ENCODE data around the gene KRT77.

The KRT77 gene

DNA sequence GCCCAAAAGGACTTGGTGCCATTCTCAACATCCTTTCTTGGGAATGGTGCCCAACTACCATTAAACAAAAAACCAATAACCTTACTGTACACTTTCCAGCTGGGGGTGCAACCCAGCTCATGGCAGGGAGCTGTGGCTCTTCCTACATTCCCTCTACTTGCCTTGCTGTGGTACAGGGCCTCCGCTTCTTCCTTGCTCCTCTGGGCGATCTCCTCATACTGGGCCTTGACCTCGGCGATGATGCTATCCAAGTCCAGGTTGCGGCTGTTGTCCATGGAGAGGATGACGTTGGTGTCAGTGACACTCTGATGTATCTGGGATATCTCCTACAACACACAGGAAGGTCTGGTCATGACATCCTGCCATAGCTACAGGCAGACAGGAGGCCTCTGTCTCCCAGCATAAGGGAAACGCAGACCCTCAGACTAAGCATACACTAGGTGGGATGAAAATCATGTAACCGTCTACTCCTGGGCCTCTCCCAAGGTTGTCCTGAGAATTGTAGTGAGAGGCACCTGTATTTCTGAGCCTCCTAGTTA, 55.2 kb downstream of the KRT77 start:
- Mint-ChIP-seq H3K36me3 (no peaks in the 10 kb centered on the region), H3K27me3 (peaks cover 27% of the 10 kb centered on the region), H3K9me3 (no peaks in the 10 kb centered on the region), H3K4me1 (no peaks in the 10 kb centered on the region), H3K27ac (no peak overlapping the region), H3K4me3 (no peak overlapping the region)
- no peak for ATAC-seq

DNA sequence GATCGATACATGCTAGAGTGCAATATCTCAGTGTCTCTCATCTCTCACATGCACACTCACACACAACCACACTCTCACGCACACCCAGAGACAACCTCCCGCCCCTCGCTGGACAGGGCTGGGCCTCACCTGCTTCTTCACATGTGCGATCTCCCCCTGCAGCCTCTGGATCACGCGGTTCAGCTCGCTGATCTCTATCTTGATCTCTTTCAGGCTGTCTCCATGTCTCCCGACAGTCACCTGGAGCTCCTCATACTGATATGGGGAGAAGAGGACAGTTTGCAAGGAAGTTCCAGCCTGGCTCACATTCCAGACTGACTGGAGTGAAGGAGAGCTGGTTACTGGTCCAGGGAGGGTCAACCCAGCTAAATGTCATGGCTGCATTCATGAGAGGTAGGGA, 55.7 kb downstream of the KRT77 start:
- peaks cover 29% of the 10 kb centered on the region for H3K27me3 Mint-ChIP-seq
- no peak overlapping the region for H3K4me3 Mint-ChIP-seq
- H3K4me1 Mint-ChIP-seq: no peaks in the 10 kb centered on the region
- no peaks in the 10 kb centered on the region for H3K36me3 Mint-ChIP-seq
- no peak overlapping the region for H3K27ac Mint-ChIP-seq
- no peak for ATAC-seq
- no peaks in the 10 kb centered on the region for H3K9me3 Mint-ChIP-seq

DNA sequence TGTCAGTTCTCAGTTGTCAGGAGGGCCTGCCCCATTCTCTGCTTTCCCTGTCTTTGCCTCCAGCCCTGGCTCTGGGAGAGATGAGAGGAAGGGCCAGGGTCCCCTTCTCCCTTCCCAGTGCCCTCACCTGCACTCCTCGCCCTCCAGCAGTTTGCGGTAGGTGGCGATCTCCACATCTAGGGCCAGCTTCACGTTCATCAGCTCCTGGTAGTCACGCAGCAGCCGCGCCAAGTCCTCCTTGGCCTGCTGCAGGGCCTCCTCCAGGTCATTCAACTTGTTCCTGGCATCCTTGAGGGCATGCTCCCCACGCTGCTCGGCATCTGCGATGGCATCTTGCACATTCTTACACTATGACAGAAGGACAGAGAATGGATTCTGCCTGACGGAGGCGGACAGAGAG, 56.7 kb downstream of the KRT77 start:
- Mint-ChIP-seq H3K9me3 (no peaks in the 10 kb centered on the region), H3K4me3 (no peak overlapping the region), H3K4me1 (no peaks in the 10 kb centered on the region), H3K36me3 (no peaks in the 10 kb centered on the region), H3K27ac (no peak overlapping the region), H3K27me3 (peaks cover 36% of the 10 kb centered on the region)
- no peak for ATAC-seq

DNA sequence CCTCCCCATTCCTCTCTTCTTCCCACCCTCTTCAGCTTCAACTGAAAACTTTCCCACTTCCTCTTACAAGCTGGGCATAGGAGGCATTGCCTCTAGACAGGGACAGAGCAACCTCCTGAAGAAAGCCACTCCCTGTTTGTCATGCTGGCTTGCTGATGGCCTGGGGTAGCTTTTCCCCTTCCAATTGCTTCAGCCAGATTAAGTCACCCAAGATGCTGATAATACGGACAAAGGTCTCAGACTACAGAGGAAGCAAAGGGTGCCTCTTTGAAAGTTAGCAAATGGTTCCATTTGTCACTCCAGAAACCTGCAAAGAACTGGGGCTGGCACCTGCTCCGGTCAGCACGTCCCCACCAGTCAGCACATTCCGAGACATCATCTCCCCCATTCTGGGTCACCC, 57.3 kb downstream of the KRT77 start:
- Mint-ChIP-seq H3K36me3 (no peaks in the 10 kb centered on the region), H3K9me3 (no peaks in the 10 kb centered on the region), H3K4me3 (no peak overlapping the region), H3K27me3 (peaks cover 38% of the 10 kb centered on the region), H3K4me1 (no peaks in the 10 kb centered on the region), H3K27ac (no peak overlapping the region)
- no peak for ATAC-seq

DNA sequence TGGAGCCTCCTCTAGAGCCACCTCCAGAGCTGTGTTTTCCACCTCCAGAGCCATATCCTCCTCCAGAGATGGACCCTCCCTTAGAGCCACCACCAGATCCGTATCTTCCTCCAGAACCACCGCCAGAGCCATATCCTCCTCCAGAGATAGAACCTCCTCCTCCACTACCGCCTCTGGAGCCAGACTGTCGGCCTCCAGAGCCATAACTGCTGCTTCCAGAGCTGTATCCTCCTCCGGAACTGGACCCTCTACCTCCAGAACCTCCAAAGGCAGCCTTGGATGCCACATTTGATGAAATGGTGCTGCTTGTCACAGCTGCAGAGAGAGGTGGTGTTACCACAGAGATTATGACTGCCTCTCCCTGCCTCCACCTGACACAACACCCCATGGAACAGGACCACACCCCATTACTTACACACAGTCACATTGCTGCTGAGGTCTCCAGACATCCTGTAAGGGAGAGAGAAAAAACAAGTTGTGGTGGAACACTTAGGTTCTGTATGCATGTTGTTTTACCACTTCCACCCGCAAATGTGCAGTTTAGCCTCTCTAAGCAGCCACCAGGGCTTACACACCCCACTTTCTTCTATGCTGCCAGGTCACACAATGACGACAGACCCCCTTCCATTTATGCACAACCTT, 58.1 kb downstream of the KRT77 start:
- Mint-ChIP-seq H3K36me3 (no peaks in the 10 kb centered on the region), H3K27ac (no peak overlapping the region), H3K27me3 (peaks cover 38% of the 10 kb centered on the region), H3K4me1 (no peaks in the 10 kb centered on the region), H3K9me3 (no peaks in the 10 kb centered on the region), H3K4me3 (no peak overlapping the region)
- ATAC-seq: no peak

DNA sequence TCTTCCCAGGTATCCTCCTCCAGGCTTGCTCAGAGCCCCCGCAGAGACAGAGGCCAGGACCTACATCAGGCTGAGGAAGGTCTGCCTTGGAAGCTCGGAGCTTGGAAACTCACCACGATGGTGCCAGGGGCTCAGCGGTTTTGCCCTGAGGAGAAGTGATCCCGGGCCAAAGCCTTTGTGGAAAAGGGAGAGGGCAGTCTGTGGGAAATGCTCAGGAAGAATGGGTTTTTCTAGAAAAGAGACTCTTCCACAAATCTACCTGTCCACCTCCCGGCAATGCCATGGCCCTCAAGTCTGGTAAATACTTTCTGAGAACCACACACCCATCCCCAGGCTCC, 59.3 kb downstream of the KRT77 start:
- no peak for ATAC-seq
- Mint-ChIP-seq H3K9me3 (no peaks in the 10 kb centered on the region), H3K27ac (no peak overlapping the region), H3K4me3 (no peak overlapping the region), H3K4me1 (no peaks in the 10 kb centered on the region), H3K27me3 (peaks cover 38% of the 10 kb centered on the region), H3K36me3 (no peaks in the 10 kb centered on the region)

DNA sequence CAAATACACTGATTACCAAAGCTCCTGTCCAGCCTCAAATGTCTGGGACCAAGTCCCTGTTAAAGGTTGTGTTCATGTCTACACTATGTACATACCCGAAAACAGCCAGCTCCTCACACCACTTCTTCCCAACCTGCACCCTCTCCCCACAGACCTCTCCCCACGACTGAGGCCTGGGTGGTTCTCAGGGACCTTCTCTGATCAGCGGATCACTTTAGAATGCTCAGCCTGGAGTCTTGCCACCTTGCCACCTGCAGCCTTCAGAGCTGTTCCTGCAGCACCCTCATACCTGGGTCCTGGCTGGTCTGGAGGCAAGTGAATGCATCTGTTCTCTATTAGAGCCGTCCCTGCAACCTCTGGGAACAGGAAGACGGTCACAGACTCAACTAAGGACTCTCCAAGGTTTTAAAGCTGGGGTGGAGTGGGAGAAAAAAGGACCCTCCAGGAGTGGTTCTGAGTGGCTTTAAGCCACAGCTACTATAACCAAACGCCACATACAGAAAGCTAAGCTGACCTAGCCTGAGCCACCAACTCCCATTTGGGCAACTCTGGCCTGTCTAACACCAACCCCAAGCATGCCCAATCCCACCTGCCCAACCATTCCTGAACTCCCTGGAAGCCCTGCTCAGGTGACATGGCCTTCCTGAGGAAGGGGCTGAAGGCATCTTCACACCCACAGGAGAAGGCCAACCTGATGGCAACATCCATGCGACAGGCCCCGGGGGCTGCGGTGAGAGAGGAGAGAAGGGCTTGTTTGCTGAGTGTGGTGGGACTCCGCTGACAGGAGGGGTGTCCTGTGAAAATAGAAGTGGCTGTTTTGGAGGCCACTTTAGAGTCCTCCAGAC, 59.9 kb downstream of the KRT77 start:
- H3K27ac Mint-ChIP-seq: no peak overlapping the region
- no peak overlapping the region for H3K4me3 Mint-ChIP-seq
- ATAC-seq: no peak

DNA sequence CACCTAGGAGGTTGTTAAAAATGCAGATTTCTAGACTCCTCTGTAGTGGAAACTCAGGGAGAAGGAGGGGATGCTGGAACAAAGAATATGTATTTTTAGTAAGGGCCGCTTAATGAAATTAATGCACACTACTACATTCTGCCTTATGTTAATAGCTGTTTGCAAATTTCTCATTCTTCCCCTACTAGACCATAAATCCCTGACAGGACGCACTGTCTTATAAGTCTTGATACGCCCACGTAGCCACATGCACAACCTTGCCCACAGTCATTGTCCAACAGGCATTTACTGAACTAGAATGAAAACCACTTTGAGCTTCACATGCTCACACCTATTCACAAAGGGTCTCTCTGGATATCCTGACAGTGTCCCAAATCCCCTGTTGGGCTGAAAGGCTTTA, 61.9 kb downstream of the KRT77 start:
- no peak for ATAC-seq
- Mint-ChIP-seq H3K36me3 (no peaks in the 10 kb centered on the region), H3K27ac (no peak overlapping the region), H3K4me1 (no peaks in the 10 kb centered on the region), H3K9me3 (no peaks in the 10 kb centered on the region), H3K27me3 (peaks cover 28% of the 10 kb centered on the region), H3K4me3 (no peak overlapping the region)

More for the DNA sequence above, 59.9 kb downstream of the KRT77 start:
- Mint-ChIP-seq H3K9me3 (no peaks in the 10 kb centered on the region), H3K4me1 (no peaks in the 10 kb centered on the region), H3K36me3 (no peaks in the 10 kb centered on the region), H3K27me3 (peaks cover 38% of the 10 kb centered on the region)

Data from stimulated activated memory B cell treated with anti-CD40 and anti-IgM and Interleukin-4, amounts not matched to agents 10 μg/mL and 1 μg/mL and 100 μg/mL, for 72 hours (primary cell).